Nephron progenitor cell (in vitro differentiated cells): ENCODE results near the gene KCND3.

Experiments
- DNase-seq: peaks from one replicate; pipeline ENCODE4 v3.0.0; 2021
- H3K27ac Mint-ChIP-seq: 2 replicates; pipeline ENCODE4 v1.8.0; 2021; ENCODE audit warnings: mild to moderate bottlenecking, moderate library complexity, mixed read lengths
- H3K27me3 Mint-ChIP-seq: 2 replicates; pipeline ENCODE4 v1.8.0; 2021; ENCODE audit warnings: mild to moderate bottlenecking, low read depth, mixed read lengths; ENCODE audit not compliant: poor library complexity
- H3K36me3 Mint-ChIP-seq: 2 replicates; pipeline ENCODE4 v1.8.0; 2021; ENCODE audit warnings: low read depth, mixed read lengths
- H3K4me1 Mint-ChIP-seq: 2 replicates; pipeline ENCODE4 v1.8.0; 2021; ENCODE audit warnings: mixed read lengths
- H3K4me3 Mint-ChIP-seq: 2 replicates; pipeline ENCODE4 v1.8.0; 2021; ENCODE audit warnings: mild to moderate bottlenecking, moderate library complexity, mixed read lengths
- H3K9me3 Mint-ChIP-seq: 2 replicates; pipeline ENCODE4 v1.8.0; 2021; ENCODE audit warnings: mild to moderate bottlenecking, moderate library complexity, mixed read lengths
- CTCF ChIP-seq: fragments of 200-600 bp; sonication (generic); IDR thresholded peaks from 2 replicates; pipeline ENCODE4 v1.5.0; 2021; ENCODE audit warnings: antibody characterized with exemption

KCND3 gene

DNA sequence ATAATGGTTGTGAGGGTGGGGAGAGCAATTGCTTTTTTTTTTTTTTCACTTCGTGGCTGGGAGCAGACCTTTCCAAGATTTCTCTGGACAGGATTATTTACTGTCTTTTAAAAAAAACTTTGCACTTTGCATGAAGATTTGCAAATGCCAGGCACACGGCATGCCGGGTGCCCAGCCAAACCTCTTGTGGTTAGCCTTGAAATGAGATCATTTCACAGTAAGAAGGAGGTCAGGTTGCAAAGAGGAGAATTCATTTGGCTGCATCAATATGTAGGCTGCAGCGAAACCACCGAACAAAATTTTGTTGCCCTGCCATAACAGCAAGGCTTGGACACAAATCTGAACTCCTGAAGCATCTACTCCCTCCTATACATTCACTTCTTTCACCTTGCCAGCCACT lies 36.5 kb upstream of the KCND3 start:
- no peak overlapping the region for H3K27ac Mint-ChIP-seq

GRCh38 chr1:112021263-112021662 lies 31.8 kb upstream of the KCND3 start:
- H3K27ac Mint-ChIP-seq, result no peak overlapping the region
- no peak for TF ChIP-seq CTCF
- no peak for DNase-seq
- no peak overlapping the region for H3K4me3 Mint-ChIP-seq
- H3K9me3 Mint-ChIP-seq, result no peaks in the 10 kb centered on the region
- H3K4me1 Mint-ChIP-seq, result no peaks in the 10 kb centered on the region
- peaks cover 20% of the 10 kb centered on the region for H3K27me3 Mint-ChIP-seq
- no peaks in the 10 kb centered on the region for H3K36me3 Mint-ChIP-seq

More for the DNA sequence above, 36.5 kb upstream of the KCND3 start:
- Mint-ChIP-seq H3K36me3 (no peaks in the 10 kb centered on the region), H3K27me3 (peaks cover 11% of the 10 kb centered on the region), H3K9me3 (no peaks in the 10 kb centered on the region), H3K4me3 (no peak overlapping the region), H3K4me1 (peaks cover 14% of the 10 kb centered on the region)
- TF ChIP-seq CTCF, result no peak
- DNase-seq, result no peak

- Mint-ChIP-seq H3K9me3 (peaks cover 10% of the 10 kb centered on the region), H3K36me3 (no peaks in the 10 kb centered on the region), H3K4me1 (no peaks in the 10 kb centered on the region), H3K27ac (no peak overlapping the region), H3K4me3 (no peak overlapping the region), H3K27me3 (peaks cover 16% of the 10 kb centered on the region)
- no peak for DNase-seq
- no peak for TF ChIP-seq CTCF
These were observed 27.7 kb upstream of the KCND3 start for GRCh38 chr1:112017183-112017582.

- Mint-ChIP-seq H3K9me3 (peaks cover 10% of the 10 kb centered on the region), H3K4me3 (no peak overlapping the region), H3K27ac (no peak overlapping the region), H3K27me3 (peaks cover 2% of the 10 kb centered on the region), H3K4me1 (no peaks in the 10 kb centered on the region), H3K36me3 (no peaks in the 10 kb centered on the region)
- no peak for DNase-seq
- TF ChIP-seq CTCF, result no peak
These were observed 23.4 kb upstream of the KCND3 start for GRCh38 chr1:112012823-112013222.

- H3K36me3 Mint-ChIP-seq, result no peaks in the 10 kb centered on the region
- DNase-seq, result no peak
- TF ChIP-seq CTCF, result no peak
- peaks cover 6% of the 10 kb centered on the region for H3K27me3 Mint-ChIP-seq
- H3K9me3 Mint-ChIP-seq, result peaks cover 10% of the 10 kb centered on the region
- H3K4me1 Mint-ChIP-seq, result no peaks in the 10 kb centered on the region
- H3K4me3 Mint-ChIP-seq, result no peak overlapping the region
- H3K27ac Mint-ChIP-seq, result no peak overlapping the region
These were observed 21.7 kb upstream of the KCND3 start for GRCh38 chr1:112011202-112011601.

GRCh38 chr1:112007169-112007568 lies 17.7 kb upstream of the KCND3 start:
- H3K4me1 Mint-ChIP-seq, result no peaks in the 10 kb centered on the region
- peaks cover 12% of the 10 kb centered on the region for H3K27me3 Mint-ChIP-seq
- no peaks in the 10 kb centered on the region for H3K36me3 Mint-ChIP-seq
- H3K9me3 Mint-ChIP-seq, result no peaks in the 10 kb centered on the region
- no peak overlapping the region for H3K27ac Mint-ChIP-seq
- no peak for DNase-seq
- no peak overlapping the region for H3K4me3 Mint-ChIP-seq
- TF ChIP-seq CTCF, result no peak
